ENCODE results near the gene RPIA.

GRCh38 chr2:88684519-88684918 lies 7.0 kb upstream of the RPIA start:
- TF ChIP-seq CTCF (IDR thresholded peaks at IDR 0.05) (no peak), POLR2AphosphoS5 (IDR thresholded peaks at IDR 0.05; ENCODE audit: low read depth, low read length) (no peak)
- TF ChIP-seq, protein P1, sequence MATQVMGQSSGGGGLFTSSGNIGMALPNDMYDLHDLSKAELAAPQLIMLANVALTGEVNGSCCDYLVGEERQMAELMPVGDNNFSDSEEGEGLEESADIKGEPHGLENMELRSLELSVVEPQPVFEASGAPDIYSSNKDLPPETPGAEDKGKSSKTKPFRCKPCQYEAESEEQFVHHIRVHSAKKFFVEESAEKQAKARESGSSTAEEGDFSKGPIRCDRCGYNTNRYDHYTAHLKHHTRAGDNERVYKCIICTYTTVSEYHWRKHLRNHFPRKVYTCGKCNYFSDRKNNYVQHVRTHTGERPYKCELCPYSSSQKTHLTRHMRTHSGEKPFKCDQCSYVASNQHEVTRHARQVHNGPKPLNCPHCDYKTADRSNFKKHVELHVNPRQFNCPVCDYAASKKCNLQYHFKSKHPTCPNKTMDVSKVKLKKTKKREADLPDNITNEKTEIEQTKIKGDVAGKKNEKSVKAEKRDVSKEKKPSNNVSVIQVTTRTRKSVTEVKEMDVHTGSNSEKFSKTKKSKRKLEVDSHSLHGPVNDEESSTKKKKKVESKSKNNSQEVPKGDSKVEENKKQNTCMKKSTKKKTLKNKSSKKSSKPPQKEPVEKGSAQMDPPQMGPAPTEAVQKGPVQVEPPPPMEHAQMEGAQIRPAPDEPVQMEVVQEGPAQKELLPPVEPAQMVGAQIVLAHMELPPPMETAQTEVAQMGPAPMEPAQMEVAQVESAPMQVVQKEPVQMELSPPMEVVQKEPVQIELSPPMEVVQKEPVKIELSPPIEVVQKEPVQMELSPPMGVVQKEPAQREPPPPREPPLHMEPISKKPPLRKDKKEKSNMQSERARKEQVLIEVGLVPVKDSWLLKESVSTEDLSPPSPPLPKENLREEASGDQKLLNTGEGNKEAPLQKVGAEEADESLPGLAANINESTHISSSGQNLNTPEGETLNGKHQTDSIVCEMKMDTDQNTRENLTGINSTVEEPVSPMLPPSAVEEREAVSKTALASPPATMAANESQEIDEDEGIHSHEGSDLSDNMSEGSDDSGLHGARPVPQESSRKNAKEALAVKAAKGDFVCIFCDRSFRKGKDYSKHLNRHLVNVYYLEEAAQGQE (IDR thresholded peaks at IDR 0.05; ENCODE audit: insufficient read depth in 1 of 2, low read depth in 2 of 2, low read length in 1 of 2), result no peak

Data from Panc1 (cell line).